Skin epidermis (tissue), 12 donors: Measurements from ENCODE around the gene SUN5.

ENCODE experiments used
- H3K27ac ChIP-seq, 21 experiments: fragments of 200-600 bp; sonication (generic) in 11 of 21; one replicate each; pipeline ENCODE4 v1.5.0; 2020; ENCODE audit warnings: mild to moderate bottlenecking in 3 of 21, inconsistent platforms in 2 of 21, moderate library complexity in 2 of 21
- H3K4me3 ChIP-seq, 7 experiments: fragments of 200-600 bp; sonication (generic) in 2 of 7; one replicate each; pipeline ENCODE4 v1.5.0; 2020; ENCODE audit warnings: inconsistent platforms in 2 of 7, mild to moderate bottlenecking in 2 of 7, moderate library complexity in 1 of 7

Gene SUN5

DNA sequence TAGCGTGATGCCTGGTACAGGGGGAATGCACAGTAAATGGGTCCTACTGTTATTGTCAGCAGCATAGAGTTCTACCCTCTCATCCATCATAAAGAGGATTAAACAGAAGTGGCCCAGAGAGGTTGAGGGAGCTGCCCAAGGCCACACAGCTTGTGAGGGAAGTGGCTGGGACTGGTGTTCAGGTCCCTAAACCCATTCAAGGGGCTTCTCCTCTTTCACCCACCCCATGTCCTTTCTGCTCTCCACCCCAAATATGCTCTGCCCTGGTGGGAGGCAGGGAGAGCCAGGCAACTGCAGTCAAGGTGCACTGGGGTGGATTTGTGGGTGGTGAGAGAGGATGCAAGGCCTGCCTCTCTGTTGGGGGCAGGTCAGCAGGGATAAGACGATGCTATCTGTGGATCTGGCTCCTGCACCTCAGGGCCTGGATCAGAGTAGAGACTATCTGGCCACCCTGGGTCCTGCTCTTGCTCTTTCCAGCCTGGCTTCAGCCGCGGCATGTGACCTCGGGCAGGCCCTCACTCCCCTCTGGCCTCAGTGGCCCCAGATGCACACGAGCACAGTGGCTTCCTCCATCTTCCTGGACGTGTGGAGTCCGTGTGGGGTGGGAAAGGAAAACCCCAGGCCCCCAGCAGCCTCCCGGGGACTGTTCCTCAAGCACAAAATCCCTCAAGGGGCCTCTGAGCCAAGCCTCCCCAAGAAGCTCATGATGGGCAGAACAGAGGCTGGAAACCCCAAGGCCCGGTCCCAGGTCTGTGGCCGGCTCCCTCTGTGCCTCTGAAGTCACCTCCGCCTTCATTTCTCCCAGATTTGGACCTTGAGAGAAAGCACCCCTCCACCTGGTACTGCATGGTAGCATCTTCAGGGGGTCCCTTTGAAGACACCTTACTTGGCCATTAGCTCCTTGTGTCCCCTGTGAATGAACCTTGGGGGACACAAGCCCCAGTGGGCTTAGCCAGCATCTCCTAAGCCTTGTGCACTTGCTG lies 23.8 kb upstream of the SUN5 start:
- H3K4me3 ChIP-seq = no peak overlapping the region
- no peak overlapping the region for H3K27ac ChIP-seq

DNA sequence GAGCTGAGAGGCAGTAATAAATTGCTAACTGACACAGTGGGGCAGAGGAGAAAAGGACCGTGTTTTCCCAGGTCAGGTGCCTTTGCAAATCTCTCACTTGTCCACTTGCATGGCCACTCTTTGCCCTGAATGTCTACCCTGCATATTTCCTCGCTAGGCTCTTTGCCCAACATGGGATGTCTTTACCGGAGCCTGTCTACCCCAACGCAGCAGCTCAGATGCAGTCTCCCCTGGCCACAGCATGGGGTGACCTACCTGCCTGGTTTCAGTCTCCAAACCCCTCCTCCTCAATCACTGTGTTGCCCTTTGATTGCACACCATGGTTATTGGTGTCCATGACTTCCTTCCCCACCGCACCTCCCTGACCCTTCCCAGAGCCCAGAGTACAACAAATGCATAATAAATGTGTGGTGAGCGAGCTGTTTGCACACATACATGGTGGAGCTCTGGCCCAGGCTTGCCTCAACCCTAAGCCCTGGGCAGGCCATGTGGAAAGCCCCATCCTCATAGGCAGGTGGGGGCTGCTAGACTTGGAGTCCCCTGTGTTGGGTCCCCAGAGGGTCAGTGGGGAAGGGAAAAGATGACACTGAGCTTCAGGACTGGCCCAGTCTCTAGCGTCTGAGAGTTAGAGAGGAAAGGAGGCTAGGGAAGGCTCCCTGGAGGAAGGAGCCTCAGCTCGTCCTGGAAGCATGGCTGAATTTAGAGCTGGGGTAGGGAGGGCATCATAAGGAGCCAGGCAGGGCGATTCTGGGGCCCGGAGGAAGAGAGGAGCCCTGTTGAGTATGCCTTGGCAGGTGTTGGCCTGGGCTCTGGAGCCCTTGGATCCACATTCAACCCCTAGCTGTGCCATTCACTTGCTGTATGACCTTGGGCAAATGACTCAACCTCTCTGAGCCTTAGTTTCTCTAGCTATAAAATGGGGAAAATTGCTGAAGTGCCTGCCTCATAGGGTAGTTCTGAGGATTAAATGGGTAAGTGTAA lies 22.8 kb upstream of the SUN5 start:
- H3K27ac ChIP-seq = no peak overlapping the region
- H3K4me3 ChIP-seq = no peak overlapping the region

DNA sequence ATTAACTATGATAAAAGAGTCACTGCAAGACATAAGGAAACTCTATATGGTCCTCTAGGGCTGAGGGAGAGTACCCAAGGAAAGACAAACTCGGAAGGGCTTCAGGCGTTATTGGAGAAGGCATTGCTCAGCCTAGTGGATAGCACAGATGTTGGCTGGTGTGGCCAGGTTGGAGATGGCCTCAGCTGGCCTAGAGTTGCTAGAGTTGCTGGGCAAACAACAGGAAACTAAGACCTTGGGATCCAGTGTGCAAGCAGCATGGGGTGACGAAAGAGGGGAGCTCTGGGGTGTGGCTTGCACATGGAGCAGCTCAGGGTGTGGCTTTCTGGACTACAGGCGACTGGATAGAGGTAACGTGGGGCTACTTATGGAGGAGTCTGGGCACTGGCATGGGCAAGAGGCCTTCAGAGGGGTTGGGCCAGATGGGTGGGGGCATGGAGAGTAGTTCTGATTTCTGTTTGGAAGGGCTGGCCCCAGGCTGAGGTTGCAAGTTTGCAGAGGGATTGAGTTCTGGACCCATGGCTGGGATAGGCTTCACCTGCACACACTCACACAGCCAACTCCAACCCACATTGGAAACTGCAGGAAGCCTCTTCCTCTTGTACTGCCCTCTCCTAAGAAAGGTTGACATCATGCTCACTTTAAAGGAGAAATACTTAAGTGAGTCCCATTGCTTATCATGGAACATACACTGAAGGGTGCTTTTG lies 22.0 kb upstream of the SUN5 start:
- Histone ChIP-seq H3K27ac (no peak overlapping the region), H3K4me3 (no peak overlapping the region)

- no peak overlapping the region for H3K27ac ChIP-seq
- no peak overlapping the region for H3K4me3 ChIP-seq
Observed at GRCh38 chr20:33025318-33025876, 21.2 kb upstream of the SUN5 start.

DNA sequence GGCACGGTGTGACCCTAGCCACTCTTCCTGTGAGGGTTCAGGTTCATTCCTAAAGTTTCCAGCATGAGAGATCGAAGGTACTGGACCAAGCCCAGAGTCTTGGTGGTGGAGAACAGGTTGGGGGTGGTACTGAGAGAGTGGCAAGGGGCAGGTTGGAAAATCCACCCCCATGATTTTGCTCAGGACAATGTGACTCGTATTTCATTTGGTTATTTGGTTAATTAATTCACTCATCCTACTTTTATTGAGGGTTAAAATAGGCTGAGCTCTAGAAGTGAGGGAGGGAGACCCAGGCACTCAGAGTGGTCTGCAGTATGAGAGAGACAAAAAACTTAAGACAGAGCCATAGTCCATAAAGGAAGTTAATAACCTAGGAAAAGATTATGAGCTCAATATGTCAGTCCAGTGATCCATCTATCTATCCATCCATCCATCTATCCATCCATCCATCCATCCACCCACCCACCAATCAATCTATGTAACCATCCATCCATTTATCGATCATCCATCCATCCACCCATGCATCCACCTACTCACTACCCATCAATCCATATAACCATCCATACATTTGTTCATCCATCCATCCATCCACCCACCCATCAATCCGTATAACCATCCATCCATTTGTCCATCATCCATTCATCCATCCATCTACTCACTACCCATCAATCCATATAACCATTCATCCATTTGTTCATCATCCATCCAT lies 20.5 kb upstream of the SUN5 start:
- no peak overlapping the region for H3K4me3 ChIP-seq
- no peak overlapping the region for H3K27ac ChIP-seq

DNA sequence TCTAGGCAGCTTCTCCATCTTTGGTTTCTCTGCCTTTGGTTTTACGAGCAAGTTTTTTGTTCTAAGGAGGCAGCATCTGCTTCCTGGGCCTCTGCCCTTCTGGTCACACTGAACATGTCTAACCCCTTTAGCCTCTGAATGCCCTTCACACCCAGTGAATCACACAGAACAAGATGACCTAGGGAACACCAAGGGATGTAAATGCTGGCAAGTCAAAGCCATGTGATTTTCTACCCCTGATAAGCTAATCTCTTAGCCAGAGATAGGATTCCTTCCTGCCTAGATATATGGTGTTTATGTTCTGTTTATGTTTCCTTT lies 20.0 kb upstream of the SUN5 start:
- Histone ChIP-seq H3K27ac (no peak overlapping the region), H3K4me3 (no peak overlapping the region)

DNA sequence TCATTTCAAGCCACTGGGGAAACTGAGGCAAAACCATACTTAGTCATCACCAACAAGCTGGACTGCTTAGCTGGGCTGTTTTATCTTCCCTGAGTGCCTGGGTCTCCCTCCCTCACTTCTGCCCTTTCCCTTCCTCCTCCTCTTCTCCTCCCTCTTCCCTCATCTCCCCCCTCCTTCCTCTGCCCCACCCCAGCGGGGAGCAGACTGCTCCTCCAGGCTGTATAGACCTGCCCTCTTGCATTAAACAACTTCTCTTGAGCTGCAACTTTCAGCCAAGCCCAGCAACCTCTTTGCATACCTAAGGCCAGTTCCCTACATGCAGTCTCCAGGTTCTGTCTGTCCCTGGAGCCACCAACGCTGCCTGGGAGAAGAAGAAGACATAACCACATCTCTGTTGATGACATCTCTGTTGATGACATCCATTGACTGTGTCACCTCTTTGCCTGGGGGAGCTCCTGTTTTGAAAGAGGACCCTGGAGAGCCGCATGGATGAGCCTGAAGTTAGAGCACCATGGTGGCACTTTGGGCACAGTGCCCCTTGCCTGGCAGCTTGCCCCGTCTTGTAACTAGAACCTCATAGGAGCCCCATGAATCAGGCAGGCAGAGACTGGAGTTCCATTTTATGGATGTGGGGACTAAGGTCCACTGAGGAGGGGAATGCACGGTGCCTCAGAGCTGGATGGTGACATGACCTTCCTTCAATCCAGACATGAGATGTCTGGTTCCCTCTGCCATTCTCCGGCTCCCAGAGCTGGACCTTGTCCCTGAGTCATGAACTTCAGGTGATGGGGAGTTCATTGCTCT lies 19.4 kb upstream of the SUN5 start:
- Histone ChIP-seq H3K27ac (no peak overlapping the region), H3K4me3 (no peak overlapping the region)

DNA sequence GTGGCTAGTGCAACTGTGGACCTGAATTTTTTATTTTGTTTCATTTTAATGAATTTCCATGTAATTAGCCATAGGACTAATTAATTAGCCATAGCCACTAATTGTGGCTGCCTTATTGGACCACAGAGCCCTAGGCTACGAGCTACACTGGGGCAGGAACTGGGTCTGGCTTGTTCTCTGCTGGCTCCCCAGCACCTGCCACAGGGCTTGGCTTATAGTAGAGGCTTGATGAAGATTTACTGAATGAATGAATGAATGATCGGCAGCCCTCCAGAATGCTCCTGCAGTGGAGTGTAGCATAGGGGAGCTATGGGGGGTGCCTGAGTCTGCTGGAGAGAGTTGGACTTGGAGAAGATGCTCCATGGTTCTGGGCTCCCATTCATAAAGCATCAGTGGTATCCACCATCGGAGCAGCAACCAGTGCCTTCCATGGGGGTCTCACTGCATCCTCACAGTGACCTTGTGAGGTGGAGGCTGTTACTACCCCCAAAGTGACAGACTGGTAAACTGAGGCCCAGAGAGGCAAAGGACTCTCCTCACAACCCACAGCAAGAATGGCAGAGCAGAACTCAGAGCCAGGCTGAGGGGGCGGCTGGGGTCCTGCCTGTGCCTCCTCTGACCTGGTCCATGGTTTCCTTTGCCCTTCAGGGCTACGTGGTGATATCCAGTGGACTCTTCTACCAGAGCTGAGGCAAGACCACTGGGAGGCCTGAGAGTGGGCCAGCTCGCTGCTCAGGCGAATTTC lies 18.6 kb upstream of the SUN5 start:
- Histone ChIP-seq H3K27ac (no peak overlapping the region), H3K4me3 (no peak overlapping the region)

DNA sequence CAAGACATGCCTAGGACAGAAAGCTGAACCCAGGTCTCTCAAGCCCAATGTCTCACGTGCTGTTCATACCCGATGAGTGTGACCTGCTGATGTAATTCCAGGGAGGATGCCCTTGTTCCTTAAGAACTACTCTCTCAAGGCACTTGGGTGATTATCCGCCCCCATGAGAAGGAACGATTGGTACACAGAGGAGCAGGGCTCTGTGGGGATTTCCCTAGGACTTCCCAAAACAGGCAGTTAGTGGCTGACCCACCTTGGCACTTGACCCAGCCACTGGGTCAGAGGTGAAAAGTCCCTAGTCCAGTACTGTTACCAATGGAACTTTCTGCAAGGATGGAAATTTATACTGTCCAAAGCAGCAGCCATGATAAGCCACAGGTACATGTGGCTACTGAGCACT lies 18.1 kb upstream of the SUN5 start:
- H3K4me3 ChIP-seq = no peak overlapping the region

DNA sequence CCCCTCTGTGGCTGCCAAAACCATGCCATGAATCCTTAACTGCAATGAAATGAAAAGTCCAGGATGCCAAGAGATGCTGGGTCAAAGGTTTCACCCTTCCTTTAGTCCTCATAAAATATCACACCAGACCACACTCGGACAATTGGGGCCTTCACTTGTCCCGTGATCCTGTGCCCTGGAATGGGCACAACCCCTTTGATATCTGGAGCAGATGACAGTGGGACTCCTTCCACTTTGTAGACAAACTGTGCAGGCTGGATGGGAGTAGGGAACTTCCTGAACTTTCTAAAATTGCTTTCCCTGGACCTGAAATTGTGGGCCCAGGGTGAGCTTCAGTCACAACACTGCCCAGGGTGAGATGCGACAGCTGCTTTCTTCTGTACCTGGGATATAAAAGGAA lies 17.6 kb upstream of the SUN5 start:
- H3K27ac ChIP-seq = no peak overlapping the region
- no peak overlapping the region for H3K4me3 ChIP-seq

More for the DNA sequence above, 18.1 kb upstream of the SUN5 start:
- H3K27ac ChIP-seq = no peak overlapping the region

DNA sequence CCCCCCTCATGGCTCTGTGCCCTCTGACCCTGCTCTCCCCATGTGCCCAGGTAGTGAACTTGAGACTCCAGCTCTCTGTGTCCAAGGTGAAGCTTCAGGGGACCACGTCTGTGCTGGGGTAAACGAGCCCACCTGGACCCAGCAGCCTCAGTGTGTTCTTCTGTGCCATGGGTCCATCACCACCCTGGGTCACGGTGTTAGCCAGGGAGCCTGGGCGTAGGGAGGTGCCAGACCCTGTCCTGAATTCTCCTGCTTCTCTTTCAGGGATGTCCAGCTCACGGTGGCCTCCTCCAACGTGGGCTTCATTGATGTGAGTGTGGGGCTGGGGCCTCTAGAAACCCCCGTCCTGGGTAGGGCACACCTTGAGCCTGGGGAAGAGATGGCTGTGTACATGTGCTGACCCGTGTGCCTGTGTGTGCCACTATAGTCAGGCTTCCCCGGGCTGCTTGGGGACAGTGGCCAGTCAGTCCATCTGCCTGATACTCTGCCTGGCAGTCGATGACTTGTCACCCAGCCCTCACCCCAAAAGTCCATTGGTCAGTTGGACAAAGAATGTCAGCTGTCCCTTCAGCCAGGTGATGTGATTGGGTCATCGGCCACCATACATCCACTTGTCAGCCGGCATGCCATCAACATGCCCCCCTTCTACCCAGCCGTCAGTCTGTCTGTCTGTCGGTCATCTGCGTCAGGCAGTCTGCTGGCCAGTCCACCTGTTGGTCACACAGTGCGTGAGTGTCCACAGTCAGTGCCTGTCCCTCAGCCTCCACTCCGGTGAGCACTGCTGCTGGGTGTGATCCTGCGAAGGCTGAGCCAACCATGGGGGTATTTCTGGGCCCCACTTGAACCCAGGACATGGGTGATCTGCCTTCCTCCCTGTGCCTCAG lies 16.3 kb upstream of the SUN5 start:
- no peak overlapping the region for H3K4me3 ChIP-seq
- H3K27ac ChIP-seq = no peak overlapping the region

DNA sequence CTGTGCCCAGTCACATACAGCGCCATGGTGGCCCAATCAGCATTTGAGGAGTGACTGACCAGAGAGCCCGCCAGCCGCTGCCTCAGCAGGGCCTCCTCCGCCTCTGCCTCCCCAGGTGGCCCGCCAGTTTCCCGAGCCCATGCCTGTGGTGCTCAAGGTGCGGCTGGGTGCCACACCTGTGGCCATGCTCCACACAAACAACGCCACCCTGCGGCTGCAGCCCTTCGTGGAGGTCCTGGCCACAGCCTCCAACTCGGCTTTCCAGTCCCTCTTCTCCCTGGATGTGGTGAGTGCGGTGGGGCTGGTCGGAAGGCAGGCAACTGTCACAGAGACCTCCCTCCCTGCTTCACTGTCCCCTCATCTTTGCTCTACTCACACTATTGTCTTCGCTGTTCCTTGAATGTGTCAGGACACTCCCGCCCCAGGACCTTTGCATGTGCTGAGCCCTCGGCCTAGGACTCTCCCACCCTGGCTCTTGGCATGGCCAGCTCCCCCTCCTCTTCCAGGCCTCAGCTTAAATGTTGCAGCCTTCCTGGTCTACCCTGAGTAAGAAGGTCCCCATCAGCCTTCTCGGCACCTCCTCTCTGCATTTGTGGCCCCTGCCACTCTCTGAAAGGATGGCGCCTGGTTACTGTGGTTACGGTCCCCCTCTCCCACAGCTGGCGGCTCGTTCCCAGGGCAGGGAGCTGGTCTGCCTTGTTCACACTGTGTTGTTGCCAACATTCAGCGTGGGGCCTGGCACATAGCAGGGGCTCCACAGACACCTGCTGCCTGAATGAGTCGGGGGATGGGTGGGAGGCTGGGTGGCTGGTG lies 15.4 kb upstream of the SUN5 start:
- Histone ChIP-seq H3K4me3 (no peak overlapping the region), H3K27ac (no peak overlapping the region)

- H3K4me3 ChIP-seq = no peak overlapping the region
- H3K27ac ChIP-seq = no peak overlapping the region
Observed at GRCh38 chr20:33018169-33018931, 14.1 kb upstream of the SUN5 start.

DNA sequence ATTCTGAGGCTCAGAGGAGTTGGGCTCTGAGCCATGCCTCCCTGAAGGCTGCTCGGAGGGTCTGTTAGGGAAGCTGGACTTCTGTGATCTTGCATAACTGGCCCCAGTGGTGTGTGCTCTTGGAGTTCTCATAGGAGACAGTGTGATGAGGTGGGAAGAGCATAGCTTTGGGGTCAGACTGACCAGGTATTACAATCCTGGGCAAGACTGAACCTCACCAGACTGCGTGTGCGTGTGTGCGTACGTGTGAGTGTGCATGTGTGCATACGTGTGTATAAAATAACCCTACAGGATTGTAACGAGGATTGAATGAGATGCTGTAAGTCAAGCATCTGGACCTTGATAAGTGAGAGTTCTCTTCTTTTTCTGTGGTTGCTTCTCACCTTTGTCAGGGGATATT lies 13.3 kb upstream of the SUN5 start:
- no peak overlapping the region for H3K4me3 ChIP-seq
- H3K27ac ChIP-seq = no peak overlapping the region

DNA sequence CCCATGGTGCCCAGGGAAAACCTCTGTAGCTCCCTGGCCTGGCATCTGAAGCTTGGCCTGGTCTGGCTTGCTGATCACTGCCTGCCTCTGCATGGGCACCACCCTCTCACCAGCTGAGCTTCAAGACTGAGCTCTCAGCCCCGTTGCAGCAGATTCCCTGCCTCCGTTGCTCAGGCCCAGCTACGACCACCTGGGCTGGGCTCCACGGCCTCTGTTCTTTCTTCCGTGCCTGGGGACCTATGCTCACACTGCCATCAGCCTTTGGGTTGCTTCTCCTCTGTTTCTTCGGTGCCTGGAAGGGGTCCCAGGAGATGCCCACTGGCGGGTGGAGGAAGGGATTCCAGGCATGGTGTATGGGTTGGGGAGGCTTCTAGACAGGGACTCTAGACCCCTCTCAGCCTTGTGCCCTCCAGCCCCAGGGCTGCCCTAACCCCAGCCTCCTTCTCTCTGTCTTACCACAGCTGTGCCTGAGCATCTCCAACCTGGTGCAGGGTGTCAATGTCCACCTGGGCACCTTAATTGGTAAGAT lies 12.4 kb upstream of the SUN5 start:
- no peak overlapping the region for H3K4me3 ChIP-seq
- no peak overlapping the region for H3K27ac ChIP-seq
